Effector CD4-positive, alpha-beta T cell (primary cell): ENCODE measurements around the gene HOXB3.
A peak's percentile ranks its signal among the peaks of the same experiment; 100 is the strongest.

Experiments
- DNase-seq: peaks from one replicate; pipeline ENCODE4 v3.0.0-alpha.2; 2020

Gene HOXB3

DNA sequence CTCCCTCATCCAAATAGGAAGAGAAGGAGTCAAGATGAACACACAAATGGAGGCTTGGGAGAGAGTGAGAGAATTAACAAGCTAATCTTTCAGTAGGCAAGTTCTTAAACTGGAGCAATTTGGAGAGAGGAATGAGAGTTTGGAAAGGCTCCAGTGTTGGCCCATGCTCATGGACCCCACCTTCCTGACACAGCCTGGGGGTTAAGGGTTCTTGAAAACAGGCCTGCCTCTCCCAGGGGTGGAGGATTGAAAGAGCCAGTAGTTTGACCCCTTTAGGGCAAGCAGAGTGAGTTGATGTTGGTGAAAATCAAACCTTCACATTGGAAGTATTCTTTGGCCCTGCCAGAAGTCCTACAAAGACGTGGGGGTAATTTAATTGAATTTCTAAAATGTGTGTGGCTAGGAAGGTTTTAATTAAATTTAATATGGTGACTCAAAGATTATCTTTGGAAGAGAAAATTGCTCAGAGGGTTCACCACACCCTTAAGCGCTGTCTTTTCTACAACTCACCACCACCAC is 5.8 kb downstream of the HOXB3 start:
- no peak for DNase-seq

GRCh38 chr17:48583708-48584222 is 6.3 kb downstream of the HOXB3 start:
- DNase-seq = no peak

GRCh38 chr17:48582750-48583069 is 7.3 kb downstream of the HOXB3 start:
- DNase-seq = no peak

DNA sequence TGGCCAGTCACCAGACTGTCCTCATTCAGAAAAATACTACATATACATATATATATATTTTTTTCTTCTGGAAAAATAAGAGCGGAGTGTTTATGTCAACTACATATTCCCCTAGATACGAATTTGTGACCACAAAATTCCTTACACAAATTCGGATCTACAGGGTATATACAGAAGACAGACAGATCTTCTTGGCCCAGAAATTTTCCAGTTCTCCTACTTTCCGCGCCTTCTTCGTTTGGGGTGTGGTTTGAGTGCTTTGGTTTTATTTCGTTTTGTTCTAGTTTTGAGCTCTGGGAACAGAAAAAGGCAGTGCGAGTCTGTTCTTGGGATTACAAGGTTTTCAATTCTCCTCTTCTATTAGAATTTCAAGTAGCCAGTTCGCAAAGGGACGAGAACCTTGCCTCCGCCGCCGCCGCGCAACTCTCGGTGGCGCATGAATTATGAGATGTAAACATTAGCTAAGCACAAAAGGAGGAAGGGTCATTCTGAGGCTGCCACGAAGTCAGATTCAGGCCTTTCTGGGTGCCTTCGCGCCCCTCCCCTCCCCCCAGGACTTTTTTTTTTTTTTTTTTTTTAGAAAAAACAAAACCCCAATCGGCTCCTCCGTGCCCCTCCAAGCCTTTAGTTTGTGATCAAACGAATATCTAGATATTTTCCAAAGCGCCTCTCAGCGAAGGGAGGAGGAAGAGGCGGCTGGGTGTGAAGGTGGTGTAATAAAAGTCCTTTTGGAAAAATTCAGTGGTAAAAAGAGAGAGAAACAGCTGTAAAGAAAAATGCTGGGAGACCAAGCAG is 10.1 kb downstream of the HOXB3 start:
- no peak for DNase-seq

- no peak for DNase-seq
Measured at GRCh38 chr17:48579471-48579759, 10.6 kb downstream of the HOXB3 start.

DNA sequence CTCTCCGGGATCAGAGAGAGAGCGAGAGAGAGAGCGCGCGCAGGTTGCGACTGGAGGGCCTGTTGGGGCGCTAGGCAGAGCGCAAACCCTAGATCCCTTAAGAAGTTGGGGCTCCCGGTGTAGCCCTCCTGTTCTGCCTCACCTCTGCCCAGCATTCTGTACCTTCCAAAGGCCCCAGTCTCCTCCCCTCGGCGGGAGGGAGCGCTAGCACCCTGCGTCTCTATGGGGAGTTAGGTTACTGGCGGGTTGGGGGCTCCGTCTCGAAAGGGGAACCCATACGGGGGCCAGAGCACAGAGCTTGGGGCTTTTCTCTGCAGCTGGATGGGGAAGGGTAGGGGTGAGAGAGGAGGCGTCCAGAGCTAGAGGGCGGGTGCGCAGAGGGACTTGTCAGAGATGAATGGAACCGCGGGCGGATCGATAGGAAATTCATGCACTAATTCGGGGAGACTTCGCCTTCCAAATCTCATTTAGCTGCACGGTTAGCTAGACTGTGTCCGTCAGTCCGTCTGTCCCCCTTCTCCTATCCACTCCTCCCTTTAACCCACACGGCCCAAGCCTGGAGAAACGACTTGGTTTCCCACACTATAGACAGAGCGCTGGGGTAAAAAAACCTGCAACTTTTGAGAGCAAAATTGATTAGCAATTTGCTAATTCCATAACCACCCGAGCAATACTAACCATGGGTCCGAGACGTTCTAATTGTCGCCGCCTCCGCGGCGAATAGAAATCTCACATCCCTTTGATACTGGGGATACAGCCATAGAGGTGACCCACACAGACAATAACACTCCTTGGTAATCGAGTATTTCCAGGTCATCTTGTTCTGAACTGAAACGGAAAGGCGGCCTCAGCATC is 11.2 kb downstream of the HOXB3 start:
- no peak for DNase-seq

- peak; percentile 71 for DNase-seq
Measured at GRCh38 chr17:48577946-48578615, 12.0 kb downstream of the HOXB3 start, which contains the start of gene HOXB4. Gene HOXB4 (minus strand): TSS chr17:48578350. CDS start chr17:48578319, 31 bp downstream.

- no peak for DNase-seq
Measured at GRCh38 chr17:48577330-48577945, 12.6 kb downstream of the HOXB3 start.

- DNase-seq = no peak
Measured at GRCh38 chr17:48576479-48577309, 13.3 kb downstream of the HOXB3 start.

DNA sequence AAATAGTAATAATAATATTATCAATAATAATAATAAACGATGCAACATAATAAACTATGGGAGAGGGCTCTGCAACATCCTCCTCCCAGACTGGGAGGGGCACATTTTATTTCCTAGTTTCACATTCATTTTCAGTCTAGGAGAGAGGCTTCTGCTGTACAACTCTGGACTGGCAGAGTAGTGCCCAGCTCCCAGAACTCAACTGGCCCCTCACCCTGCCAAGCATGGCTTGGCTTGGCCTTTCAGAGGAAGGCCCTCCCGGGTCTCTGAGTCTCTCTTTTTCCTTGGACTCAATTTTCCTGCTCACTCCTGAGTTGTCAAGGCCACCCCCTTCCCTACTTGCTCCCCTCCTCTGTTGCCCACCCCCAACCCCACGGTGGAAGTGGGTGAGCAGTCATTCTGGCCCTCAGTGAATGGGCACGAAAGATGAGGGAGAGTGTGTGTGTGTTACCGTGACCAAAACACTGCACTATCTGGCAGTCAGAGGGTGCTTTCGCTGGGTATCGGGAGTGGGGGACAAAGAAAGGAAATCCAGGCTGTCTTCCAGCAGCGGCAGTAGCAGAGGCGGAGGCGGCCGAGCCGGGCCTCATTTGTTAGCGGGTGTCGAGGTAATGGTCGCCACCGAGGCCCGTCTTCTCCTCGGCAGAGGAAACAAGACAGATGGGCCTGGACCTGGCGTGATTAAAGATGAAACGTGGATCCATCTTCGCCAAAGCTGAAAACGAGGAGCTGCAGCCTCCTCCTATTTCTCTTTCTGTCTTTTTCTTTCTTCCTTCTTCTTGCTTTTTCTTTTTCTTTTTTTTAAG is 14.2 kb downstream of the HOXB3 start:
- DNase-seq = no peak

DNA sequence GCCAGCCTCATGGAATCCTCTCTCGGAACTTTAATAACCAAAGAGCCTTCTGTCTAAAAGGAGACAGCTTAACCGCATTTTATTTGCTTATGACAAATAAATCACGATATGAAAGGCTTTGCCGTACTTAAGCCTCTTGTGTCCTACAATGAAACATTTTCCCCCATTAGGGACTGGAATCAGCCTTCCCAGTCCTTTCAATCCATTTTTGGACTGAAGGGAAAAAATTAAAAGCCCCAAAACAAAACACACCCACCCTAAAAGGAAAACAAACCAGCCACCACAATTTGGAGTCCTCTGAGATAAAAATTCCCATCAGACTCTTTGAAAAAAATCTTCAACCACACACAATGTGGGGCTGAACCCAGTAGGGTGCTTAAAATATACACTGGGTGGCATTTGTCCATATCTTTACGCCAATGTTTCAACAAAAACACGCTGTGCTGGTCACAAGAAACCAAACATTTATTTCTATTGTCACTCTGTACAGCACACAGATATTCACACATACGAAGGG is 14.9 kb downstream of the HOXB3 start:
- DNase-seq = no peak

- no peak for DNase-seq
Measured at GRCh38 chr17:48574505-48575065, 15.5 kb downstream of the HOXB3 start.

DNA sequence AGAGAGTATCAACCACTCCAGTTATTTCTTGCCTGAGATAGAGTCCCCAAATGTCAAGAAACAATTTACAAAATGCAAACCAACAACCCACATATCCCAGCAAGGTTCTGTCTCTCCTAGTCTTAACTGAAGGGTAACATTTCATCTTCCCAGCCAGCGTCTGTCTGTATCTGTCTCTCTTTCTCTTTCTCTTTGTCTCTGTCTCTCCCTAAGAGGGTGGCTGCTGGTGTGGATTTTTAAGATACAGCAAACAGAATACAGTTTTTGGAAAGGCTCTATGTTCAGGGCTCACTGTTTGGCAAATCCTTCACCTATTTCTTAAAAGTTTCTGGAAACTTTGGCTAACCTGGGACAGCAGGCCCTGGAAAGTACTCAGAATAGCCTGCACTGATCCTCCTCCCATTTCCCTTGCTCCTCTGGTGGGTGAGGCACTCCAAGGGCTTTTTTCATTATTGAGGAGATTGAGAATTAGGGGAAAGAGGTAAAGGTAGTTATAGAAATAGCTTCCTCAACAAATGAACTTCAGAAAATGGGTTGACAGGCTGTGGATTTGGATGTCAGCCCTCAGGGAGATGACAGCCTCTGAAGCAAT is 18.1 kb downstream of the HOXB3 start:
- DNase-seq = no peak

DNA sequence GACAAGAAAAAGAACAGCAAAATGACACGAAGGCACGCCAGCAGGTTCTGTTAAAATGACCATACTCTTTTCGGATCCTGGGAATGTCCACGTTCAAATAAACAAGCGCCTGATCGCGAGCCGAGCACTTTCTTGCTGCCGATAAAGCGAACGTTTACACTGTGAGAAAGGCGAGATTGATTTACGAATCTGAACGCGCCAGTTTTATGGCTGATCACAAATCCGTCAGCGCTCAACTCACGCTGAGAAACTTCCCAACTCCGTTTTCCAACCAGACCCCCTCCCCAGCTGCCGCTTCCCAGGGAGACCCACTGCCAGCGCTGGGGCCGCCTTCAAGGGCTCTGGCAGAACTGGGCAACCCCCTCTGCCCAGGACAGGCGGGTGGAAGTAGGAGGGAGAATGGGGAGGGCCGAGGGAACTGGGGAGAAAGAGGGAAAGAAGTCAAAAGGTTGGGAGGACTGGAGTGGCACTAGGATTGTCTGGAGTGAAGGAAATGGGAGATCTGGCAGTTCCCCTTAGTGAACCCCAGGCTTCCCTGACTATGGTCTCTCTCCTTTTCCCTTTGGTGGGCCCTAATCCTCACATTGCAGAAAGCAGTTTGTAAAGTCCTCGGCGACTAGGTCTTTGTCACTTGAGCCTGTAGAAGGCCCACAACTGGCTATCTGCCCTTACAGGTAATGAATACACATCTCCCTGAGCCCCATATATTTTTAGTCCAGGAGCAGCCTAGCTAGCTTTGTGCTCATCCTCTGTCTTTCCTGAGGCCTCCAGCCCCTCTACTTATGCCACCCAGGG is 18.8 kb downstream of the HOXB3 start:
- DNase-seq = no peak

- DNase-seq = no peak
Measured at GRCh38 chr17:48570325-48571023, 19.6 kb downstream of the HOXB3 start.

DNA sequence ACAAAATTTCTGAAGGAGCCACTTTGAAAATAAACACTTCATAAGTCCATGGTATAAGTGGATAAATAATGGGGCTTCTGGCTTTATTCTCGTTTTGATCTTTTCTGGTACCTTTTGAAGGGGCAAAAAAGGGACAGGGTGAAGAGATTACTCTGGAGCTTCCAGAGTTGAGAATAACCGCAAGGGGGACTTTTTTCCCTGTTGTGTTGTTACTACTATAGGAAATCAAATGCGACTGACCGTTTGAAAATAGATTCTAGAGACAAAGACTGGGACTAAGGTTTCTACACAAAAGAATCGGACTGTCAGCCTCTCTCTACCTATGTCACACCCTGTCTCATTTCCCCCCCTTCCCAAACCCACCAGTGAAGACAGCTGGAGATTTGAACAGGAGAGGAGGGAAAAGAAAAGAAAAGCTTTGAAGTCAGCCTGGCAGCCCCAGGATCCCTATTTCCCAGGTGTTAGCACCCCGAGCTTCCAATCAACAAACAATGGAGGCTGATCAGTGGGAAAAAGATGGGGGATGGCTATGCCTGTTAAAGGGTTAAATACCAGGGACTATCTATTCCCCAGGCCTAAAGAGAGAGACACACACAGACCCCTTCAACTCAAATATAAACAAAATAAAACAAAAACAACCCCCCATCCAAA is 20.2 kb downstream of the HOXB3 start:
- DNase-seq = no peak

- no peak for DNase-seq
Measured at GRCh38 chr17:48569240-48569582, 20.8 kb downstream of the HOXB3 start.
